OCI-LY3 (cell line): ENCODE measurements around the gene ZDBF2.

Source experiments
- H2AFZ ChIP-seq: fragments of 200-600, 300-600 bp; shearing (Covaris generic); 2 replicates; pipeline ENCODE4 v1.6.0; 2014; ENCODE audit warnings: antibody characterized with exemption, low read depth, low read length
- H3K27ac ChIP-seq: fragments of 200-600, 300-600 bp; sonication (generic); 2 replicates; pipeline ENCODE4 v1.5.1; 2014; ENCODE audit warnings: mild to moderate bottlenecking, low read length, moderate library complexity, mixed read lengths
- H3K27me3 ChIP-seq: fragments of 200-600, 300-600 bp; sonication (generic); 2 replicates; pipeline ENCODE4 v1.6.1; 2014; ENCODE audit warnings: low read depth, low read length, mixed read lengths
- H3K36me3 ChIP-seq: fragments of 200-600, 300-600 bp; sonication (generic); replicated peaks from 2 replicates; pipeline ENCODE3; 2014; ENCODE audit warnings: low read depth, low read length, mixed read lengths
- H3K4me1 ChIP-seq: fragments of 300-600, 200-600 bp; sonication (generic); 2 replicates; pipeline ENCODE4 v1.6.1; 2014; ENCODE audit warnings: low read length, mixed read lengths
- H3K4me2 ChIP-seq: fragments of 200-600, 300-600 bp; sonication (generic); 2 replicates; pipeline ENCODE4 v1.6.1; 2014; ENCODE audit warnings: low read length, mixed read lengths
- H3K4me3 ChIP-seq: fragments of 300-600, 200-600 bp; sonication (generic); 2 replicates; pipeline ENCODE4 v1.5.1; 2014; ENCODE audit warnings: antibody characterized with exemption, mild to moderate bottlenecking, low read length, moderate library complexity
- H3K79me2 ChIP-seq: fragments of 300-600, 200-600 bp; shearing (Covaris generic); 2 replicates; pipeline ENCODE4 v1.6.1; 2014; ENCODE audit warnings: mild to moderate bottlenecking, low read length, mixed read lengths
- H3K9ac ChIP-seq: fragments of 300-600, 200-600 bp; shearing (Covaris generic); 2 replicates; pipeline ENCODE4 v1.6.0; 2014; ENCODE audit warnings: mild to moderate bottlenecking, low read length, moderate library complexity
- H3K9me3 ChIP-seq: fragments of 200-600, 300-600 bp; shearing (Covaris generic); 2 replicates; pipeline ENCODE4 v1.6.1; 2014; ENCODE audit warnings: low read length, mixed read lengths; ENCODE audit not compliant: insufficient read depth
- H4K20me1 ChIP-seq: fragments of 200-600, 300-600 bp; sonication (generic); 2 replicates; pipeline ENCODE4 v1.6.1; 2016; ENCODE audit warnings: low read length, mixed read lengths; ENCODE audit not compliant: insufficient read depth
- EZH2phosphoT487 ChIP-seq: fragments of 200-600 bp; shearing (Covaris generic); IDR thresholded peaks from 2 replicates; pipeline ENCODE4 v1.6.1; 2018; ENCODE audit warnings: antibody characterized with exemption, mixed run types, low read depth
- TF ChIP-seq, protein P1 (sequence below): fragments of 200-600, 300-600 bp; sonication (generic); IDR thresholded peaks from 2 replicates; pipeline ENCODE4 v1.5.1; 2014; ENCODE audit warnings: antibody characterized with exemption, low read length, low read depth

The ZDBF2 gene

DNA sequence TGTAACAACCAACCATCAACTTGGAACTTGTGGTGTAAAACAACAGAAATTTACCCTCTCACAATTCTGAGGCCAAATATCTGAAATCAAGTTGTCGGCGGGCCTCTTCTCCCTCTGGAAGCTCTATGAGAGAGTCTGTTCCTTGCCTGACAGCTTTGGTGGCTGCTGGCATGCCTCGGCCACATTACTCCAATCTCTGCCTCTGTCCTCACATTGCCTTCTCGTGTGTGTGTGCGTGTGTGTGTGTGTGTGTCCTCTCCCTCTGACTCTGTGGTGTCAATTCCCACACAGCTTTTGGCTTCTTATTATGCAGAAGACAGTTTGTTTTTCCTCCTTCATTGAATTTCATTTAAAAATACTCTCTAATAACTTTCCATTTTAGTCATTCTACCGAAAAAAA is 50.4 kb downstream of the ZDBF2 start:
- H3K79me2 ChIP-seq: no peaks in the 10 kb centered on the region
- no peak for TF ChIP-seq EZH2phosphoT487
- TF ChIP-seq, protein P1, sequence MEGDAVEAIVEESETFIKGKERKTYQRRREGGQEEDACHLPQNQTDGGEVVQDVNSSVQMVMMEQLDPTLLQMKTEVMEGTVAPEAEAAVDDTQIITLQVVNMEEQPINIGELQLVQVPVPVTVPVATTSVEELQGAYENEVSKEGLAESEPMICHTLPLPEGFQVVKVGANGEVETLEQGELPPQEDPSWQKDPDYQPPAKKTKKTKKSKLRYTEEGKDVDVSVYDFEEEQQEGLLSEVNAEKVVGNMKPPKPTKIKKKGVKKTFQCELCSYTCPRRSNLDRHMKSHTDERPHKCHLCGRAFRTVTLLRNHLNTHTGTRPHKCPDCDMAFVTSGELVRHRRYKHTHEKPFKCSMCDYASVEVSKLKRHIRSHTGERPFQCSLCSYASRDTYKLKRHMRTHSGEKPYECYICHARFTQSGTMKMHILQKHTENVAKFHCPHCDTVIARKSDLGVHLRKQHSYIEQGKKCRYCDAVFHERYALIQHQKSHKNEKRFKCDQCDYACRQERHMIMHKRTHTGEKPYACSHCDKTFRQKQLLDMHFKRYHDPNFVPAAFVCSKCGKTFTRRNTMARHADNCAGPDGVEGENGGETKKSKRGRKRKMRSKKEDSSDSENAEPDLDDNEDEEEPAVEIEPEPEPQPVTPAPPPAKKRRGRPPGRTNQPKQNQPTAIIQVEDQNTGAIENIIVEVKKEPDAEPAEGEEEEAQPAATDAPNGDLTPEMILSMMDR: no peak
- no peak overlapping the region for H2AFZ ChIP-seq
- no peaks in the 10 kb centered on the region for H3K4me1 ChIP-seq
- H3K9me3 ChIP-seq: no peaks in the 10 kb centered on the region
- H3K4me3 ChIP-seq: no peak overlapping the region
- no peaks in the 10 kb centered on the region for H4K20me1 ChIP-seq
- H3K36me3 ChIP-seq: no peaks in the 10 kb centered on the region
- no peak overlapping the region for H3K27ac ChIP-seq
- H3K4me2 ChIP-seq: no peak overlapping the region
- H3K27me3 ChIP-seq: no peaks in the 10 kb centered on the region
- no peak overlapping the region for H3K9ac ChIP-seq

DNA sequence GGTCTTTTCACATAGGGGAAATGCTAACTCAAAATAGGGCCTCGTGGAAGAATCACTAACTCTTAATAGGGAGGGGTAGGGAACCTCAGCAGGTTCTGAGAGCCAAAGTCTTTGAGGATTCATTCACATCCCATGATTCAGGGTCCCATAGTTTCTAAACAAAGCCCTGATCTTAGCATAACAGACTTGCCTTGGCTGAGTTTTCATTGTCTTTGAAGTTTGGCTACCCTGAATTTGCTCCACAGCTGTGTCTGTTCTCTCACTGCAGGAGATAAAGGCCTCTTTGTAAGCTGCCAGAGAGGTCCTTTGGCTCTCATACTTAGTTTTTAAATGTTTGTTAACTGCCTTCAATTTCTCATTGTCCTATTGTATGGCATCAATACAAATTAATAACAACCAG is 54.5 kb downstream of the ZDBF2 start:
- H3K9ac ChIP-seq: no peak overlapping the region
- TF ChIP-seq EZH2phosphoT487: no peak
- TF ChIP-seq, protein P1: no peak
- no peaks in the 10 kb centered on the region for H3K9me3 ChIP-seq
- no peak overlapping the region for H3K27ac ChIP-seq
- H2AFZ ChIP-seq: no peak overlapping the region
- no peaks in the 10 kb centered on the region for H3K36me3 ChIP-seq
- no peaks in the 10 kb centered on the region for H3K79me2 ChIP-seq
- no peak overlapping the region for H3K4me2 ChIP-seq
- H4K20me1 ChIP-seq: no peaks in the 10 kb centered on the region
- no peak overlapping the region for H3K4me3 ChIP-seq
- H3K4me1 ChIP-seq: no peaks in the 10 kb centered on the region
- no peaks in the 10 kb centered on the region for H3K27me3 ChIP-seq

DNA sequence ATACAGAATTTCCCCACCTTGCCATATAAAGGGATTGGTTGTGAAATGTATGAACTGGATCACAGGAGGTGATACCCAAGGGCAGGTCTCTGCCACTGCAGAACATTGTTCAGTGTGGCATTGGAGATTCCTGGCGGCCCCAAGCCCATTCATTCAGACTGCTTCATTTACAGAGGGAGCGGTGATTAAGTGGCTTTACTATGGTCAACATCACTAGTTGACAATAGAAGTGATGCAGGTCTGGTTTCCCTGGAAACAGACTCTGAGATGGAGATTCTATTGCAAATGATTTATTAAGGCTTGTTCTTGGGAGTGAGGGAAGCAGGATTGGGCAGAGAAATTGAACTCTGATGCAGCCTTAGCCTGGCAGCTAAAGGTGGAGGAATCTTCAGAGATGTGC is 62.4 kb downstream of the ZDBF2 start:
- no peak overlapping the region for H3K4me3 ChIP-seq
- no peak overlapping the region for H2AFZ ChIP-seq
- no peak overlapping the region for H3K27ac ChIP-seq
- H4K20me1 ChIP-seq: no peaks in the 10 kb centered on the region
- H3K9me3 ChIP-seq: no peaks in the 10 kb centered on the region
- H3K4me2 ChIP-seq: no peak overlapping the region
- no peaks in the 10 kb centered on the region for H3K27me3 ChIP-seq
- no peak for TF ChIP-seq EZH2phosphoT487
- TF ChIP-seq, protein P1: no peak
- no peaks in the 10 kb centered on the region for H3K36me3 ChIP-seq
- no peak overlapping the region for H3K9ac ChIP-seq
- no peaks in the 10 kb centered on the region for H3K4me1 ChIP-seq
- no peaks in the 10 kb centered on the region for H3K79me2 ChIP-seq

DNA sequence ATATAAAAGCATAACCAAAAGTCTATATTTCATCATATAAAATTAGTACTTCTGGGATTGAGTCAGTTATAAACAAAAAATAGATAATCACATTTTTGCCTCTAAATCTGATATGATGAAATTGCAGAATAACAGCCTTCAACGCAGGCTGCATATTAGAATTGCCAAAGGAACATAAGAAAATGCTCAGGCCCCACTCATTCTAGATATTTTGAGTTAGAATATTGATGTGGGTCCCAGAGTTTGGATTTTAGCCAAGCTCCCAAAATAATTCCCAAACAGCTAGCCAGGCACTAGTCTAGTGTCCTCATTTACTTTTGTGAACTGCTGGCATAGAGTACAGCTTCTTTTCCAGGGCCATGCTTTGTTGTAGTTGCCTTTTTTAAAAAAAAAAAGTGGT is 63.5 kb downstream of the ZDBF2 start:
- TF ChIP-seq, protein P1: no peak
- no peak for TF ChIP-seq EZH2phosphoT487
- no peak overlapping the region for H3K4me2 ChIP-seq
- no peaks in the 10 kb centered on the region for H3K36me3 ChIP-seq
- no peak overlapping the region for H3K4me3 ChIP-seq
- H3K9ac ChIP-seq: no peak overlapping the region
- no peak overlapping the region for H3K27ac ChIP-seq
- H3K27me3 ChIP-seq: no peaks in the 10 kb centered on the region
- H3K4me1 ChIP-seq: no peaks in the 10 kb centered on the region
- no peaks in the 10 kb centered on the region for H3K79me2 ChIP-seq
- no peaks in the 10 kb centered on the region for H4K20me1 ChIP-seq
- no peak overlapping the region for H2AFZ ChIP-seq
- no peaks in the 10 kb centered on the region for H3K9me3 ChIP-seq
